ENCODE results near the gene CCDC74A.

- TF ChIP-seq, protein P1, sequence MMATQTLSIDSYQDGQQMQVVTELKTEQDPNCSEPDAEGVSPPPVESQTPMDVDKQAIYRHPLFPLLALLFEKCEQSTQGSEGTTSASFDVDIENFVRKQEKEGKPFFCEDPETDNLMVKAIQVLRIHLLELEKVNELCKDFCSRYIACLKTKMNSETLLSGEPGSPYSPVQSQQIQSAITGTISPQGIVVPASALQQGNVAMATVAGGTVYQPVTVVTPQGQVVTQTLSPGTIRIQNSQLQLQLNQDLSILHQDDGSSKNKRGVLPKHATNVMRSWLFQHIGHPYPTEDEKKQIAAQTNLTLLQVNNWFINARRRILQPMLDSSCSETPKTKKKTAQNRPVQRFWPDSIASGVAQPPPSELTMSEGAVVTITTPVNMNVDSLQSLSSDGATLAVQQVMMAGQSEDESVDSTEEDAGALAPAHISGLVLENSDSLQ (IDR thresholded peaks at IDR 0.05) = no peak
- TF ChIP-seq LEF1 (IDR thresholded peaks at IDR 0.05; ENCODE audit: borderline replicate concordance) = no peak
- TF ChIP-seq ELF4 (IDR thresholded peaks at IDR 0.05) = no peak
- TF ChIP-seq FOXK2 (IDR thresholded peaks at IDR 0.05) = no peak
- no peak for TF ChIP-seq SP1 (IDR thresholded peaks at IDR 0.05)
- TF ChIP-seq ZNF384 (IDR thresholded peaks at IDR 0.05) = no peak
- TF ChIP-seq NFRKB (IDR thresholded peaks at IDR 0.05) = no peak
- TF ChIP-seq TARDBP (IDR thresholded peaks at IDR 0.05) = no peak
- TF ChIP-seq L3MBTL2 (conservative IDR thresholded peaks at IDR 0.05) = no peak
- TF ChIP-seq HDGF (IDR thresholded peaks at IDR 0.05; ENCODE audit: borderline replicate concordance) = no peak
- TF ChIP-seq FOXM1 (IDR thresholded peaks at IDR 0.05; ENCODE audit: borderline replicate concordance) = no peak
- no peak for TF ChIP-seq BHLHE40 (IDR thresholded peaks at IDR 0.05; ENCODE audit: borderline replicate concordance)
- TF ChIP-seq ARNT (IDR thresholded peaks at IDR 0.05) = no peak
- TF ChIP-seq CTBP1 (IDR thresholded peaks at IDR 0.05; ENCODE audit: borderline replicate concordance) = no peak
These were observed 7.2 kb upstream of the CCDC74A start for GRCh38 chr2:131520526-131520925.
